HEK293 (cell line): ENCODE data around the gene RNF151.
A peak's percentile ranks its signal among the peaks of the same experiment; 100 is the strongest.

Source experiments
- CTCF ChIA-PET: fragments of 350-600 bp; formaldehyde crosslinking; extraction: SDS; loops from one replicate; lab custom pipeline; 2021; ENCODE audit warnings: antibody characterized with exemption; lab: Yijun Ruan, JAX
- POLR2A ChIA-PET: fragments of 300-600 bp; formaldehyde crosslinking; extraction: SDS; loops from one replicate; lab custom pipeline; 2020; ENCODE audit warnings: antibody characterized with exemption, inconsistent platforms; lab: Yijun Ruan, JAX
- H3K27ac ChIP-seq: fragments of 200-500 bp; sonication (Bioruptor generic); 2 replicates; pipeline ENCODE4 v1.5.1; 2014; ENCODE audit warnings: low read depth, low read length, control low read depth, inconsistent platforms; ENCODE audit errors: extremely low read depth
- H3K36me3 ChIP-seq, 2 experiments: fragments of 200-500 bp in 1 of 2; sonication (Bioruptor generic) in 1 of 2; 1 replicate in 1 of 2; 2 replicates in 1 of 2; pipeline ENCODE4 v1.5.1; 2014 to 2017; ENCODE audit warnings: inconsistent platforms in 2 of 2, low read length in 2 of 2; ENCODE audit not compliant: control insufficient read depth in 2 of 2, insufficient read depth in 1 of 2
- H3K4me1 ChIP-seq: fragments of 200-500 bp; sonication (Bioruptor generic); 2 replicates; pipeline ENCODE4 v1.5.1; 2014; ENCODE audit warnings: mild to moderate bottlenecking, low read length, inconsistent platforms; ENCODE audit not compliant: control insufficient read depth, insufficient read depth
- H3K4me3 ChIP-seq: 2 replicates; pipeline ENCODE4 v1.5.1; 2011; ENCODE audit warnings: low read depth, mild to moderate bottlenecking, control low read depth, low read length, moderate library complexity
- H3K9me3 ChIP-seq: fragments of 200-500 bp; sonication (Bioruptor generic); 2 replicates; pipeline ENCODE4 v1.5.1; 2014; ENCODE audit warnings: low read depth, low read length, inconsistent platforms; ENCODE audit not compliant: control insufficient read depth, insufficient read depth
- BCL6B ChIP-seq: fragments of 450-650 bp; formaldehyde crosslinking; IDR thresholded peaks from 2 replicates; pipeline ENCODE4 v1.5.1; 2017; ENCODE audit warnings: missing biosample characterization, missing genetic modification characterization
- KLF1 ChIP-seq: fragments of 450-650 bp; formaldehyde crosslinking; IDR thresholded peaks from 2 replicates; pipeline ENCODE4 v1.5.1; 2016; ENCODE audit warnings: missing biosample characterization, missing genetic modification characterization
- KLF8 ChIP-seq: fragments of 450-650 bp; formaldehyde crosslinking; IDR thresholded peaks from 2 replicates; pipeline ENCODE4 v1.5.1; 2016; ENCODE audit warnings: missing biosample characterization, missing genetic modification characterization
- PRDM10 ChIP-seq: fragments of 450-650 bp; formaldehyde crosslinking; IDR thresholded peaks from 2 replicates; pipeline ENCODE4 v1.5.1; 2016; ENCODE audit warnings: missing biosample characterization, missing genetic modification characterization
- SALL2 ChIP-seq: fragments of 450-650 bp; formaldehyde crosslinking; IDR thresholded peaks from 2 replicates; pipeline ENCODE4 v1.5.0; 2017; ENCODE audit warnings: missing biosample characterization, mild to moderate bottlenecking, missing genetic modification characterization, borderline replicate concordance
- ZBTB44 ChIP-seq: fragments of 450-650 bp; IDR thresholded peaks from 2 replicates; pipeline ENCODE4 v1.5.1; 2018; ENCODE audit warnings: missing biosample characterization, mild to moderate bottlenecking, missing genetic modification characterization
- ZNF10 ChIP-seq: fragments of 450-650 bp; formaldehyde crosslinking; IDR thresholded peaks from 2 replicates; pipeline ENCODE4 v1.5.1; 2017; ENCODE audit warnings: missing biosample characterization, missing genetic modification characterization
- ZNF184 ChIP-seq: fragments of 450-650 bp; IDR thresholded peaks from 2 replicates; pipeline ENCODE4 v1.5.1; 2018; ENCODE audit warnings: missing biosample characterization, mild to moderate bottlenecking, missing genetic modification characterization
- ZNF292 ChIP-seq: fragments of 450-650 bp; formaldehyde crosslinking; IDR thresholded peaks from 2 replicates; pipeline ENCODE4 v1.5.1; 2016; ENCODE audit warnings: low read depth, missing biosample characterization, missing genetic modification characterization, borderline replicate concordance
- ZNF341 ChIP-seq: fragments of 450-650 bp; formaldehyde crosslinking; IDR thresholded peaks from 2 replicates; pipeline ENCODE4; 2016; ENCODE audit warnings: low read depth, missing biosample characterization, missing genetic modification characterization
- ZNF555 ChIP-seq: fragments of 450-650 bp; formaldehyde crosslinking; conservative IDR thresholded peaks from 2 replicates; pipeline ENCODE4 v1.5.1; 2017; ENCODE audit warnings: missing biosample characterization, mild to moderate bottlenecking, missing genetic modification characterization, inconsistent platforms
- ZNF785 ChIP-seq: fragments of 450-650 bp; formaldehyde crosslinking; IDR thresholded peaks from 2 replicates; pipeline ENCODE4 v1.5.1; 2016; ENCODE audit warnings: missing biosample characterization, missing genetic modification characterization

The RNF151 gene

GRCh38 chr16:1993731-1994131 is 27.1 kb downstream of the RNF151 start:
- Histone ChIP-seq H3K4me3 (no peak overlapping the region), H3K36me3 (peaks cover 0 to 22% of the 10 kb centered on the region in 2 experiments; a peak in 2 of 3 replicates), H3K27ac (no peak overlapping the region), H3K9me3 (no peaks in the 10 kb centered on the region), H3K4me1 (peaks cover 3% of the 10 kb centered on the region)
- POLR2A ChIA-PET = interaction anchor here (0.8 to 1.7 kb wide), 4 partner anchors 10 to 162 kb away, joined by 3 to 6 read pairs (median 4); partner anchors contain the start of genes RPS2 and TRAF7
- TF ChIP-seq PRDM10 (tag by site-specific recombination) (0 out of 2 replicates have a peak, but pooled peaks have one; percentile 6), KLF1 (tag by site-specific recombination) (no peak), ZNF785 (tag by site-specific recombination) (no peak), ZNF184 (no peak), ZNF555 (tag by site-specific recombination) (no peak), ZBTB44 (tag by site-specific recombination) (peak; percentile 61; the same call in 1 of the 2 replicates), KLF8 (peak; percentile 25; the same call in 1 of the 2 replicates)
- CTCF ChIA-PET = interaction anchor here (0.8 to 3.8 kb wide), 3 partner anchors 9 to 22 kb away, joined by 3 to 39 read pairs (median 3); no protein-coding TSS in a partner anchor

- Histone ChIP-seq H3K9me3 (no peaks in the 10 kb centered on the region), H3K4me3 (no peak overlapping the region), H3K27ac (no peak overlapping the region), H3K36me3 (peaks cover 0 to 62% of the 10 kb centered on the region in 2 experiments; a peak in 2 of 3 replicates), H3K4me1 (no peaks in the 10 kb centered on the region)
- POLR2A ChIA-PET = interaction anchor here (0.9 to 2.1 kb wide), 4 partner anchors 9 to 34 kb away, joined by 3 to 8 read pairs (median 3); partner anchors contain the start of genes RPS2 and TBL3
- CTCF ChIA-PET = interaction anchor here (0.7 kb wide), 1 partner anchor 15 kb away, joined by 3 read pairs; no protein-coding TSS in a partner anchor
- TF ChIP-seq ZNF10 (tag by site-specific recombination) (0 out of 2 replicates have a peak, but pooled peaks have one; percentile 27), BCL6B (tag by site-specific recombination) (no peak)
- TF ChIP-seq, all 188 proteins: peak for 1
These were observed 31.1 kb downstream of the RNF151 start for GRCh38 chr16:1997494-1998359.

GRCh38 chr16:1998360-1998835 is 31.7 kb downstream of the RNF151 start:
- POLR2A ChIA-PET = interaction anchor here (1.0 to 2.1 kb wide), 3 partner anchors 9 to 33 kb away, joined by 3 to 8 read pairs (median 3); partner anchors contain the start of gene RPS2
- CTCF ChIA-PET = no interaction called here
- peaks cover 0 to 68% of the 10 kb centered on the region in 2 experiments; a peak in 2 of 3 replicates for H3K36me3 ChIP-seq
- TF ChIP-seq ZNF292 (tag by site-specific recombination) (no peak), ZNF341 (no peak), SALL2 (tag by site-specific recombination) (no peak)
- H3K9me3 ChIP-seq = no peaks in the 10 kb centered on the region
- H3K27ac ChIP-seq = no peak overlapping the region
- no peaks in the 10 kb centered on the region for H3K4me1 ChIP-seq
- no peak overlapping the region for H3K4me3 ChIP-seq
